HG03378 (cell line): Measurements from ENCODE around the gene CTU1.

Experiments
- ATAC-seq: cut with Tn5 transposase; IDR thresholded peaks from one replicate; pipeline ENCODE4 v1.9.1; 2021; ENCODE audit warnings: mild to moderate bottlenecking, moderate library complexity; ENCODE audit not compliant: unreplicated experiment

The CTU1 gene

GRCh38 chr19:51083783-51084182 lies 24.4 kb downstream of the CTU1 start:
- ATAC-seq: no peak

- ATAC-seq: no peak
Observed at GRCh38 chr19:51083181-51083580, 25.0 kb downstream of the CTU1 start.

- no peak for ATAC-seq
Observed at GRCh38 chr19:51082611-51083010, 25.6 kb downstream of the CTU1 start, which contains the start of gene KLK14. Gene KLK14, minus strand, starts transcription at chr19:51082887. Its CDS starts 273 bp downstream, at chr19:51082614.

DNA sequence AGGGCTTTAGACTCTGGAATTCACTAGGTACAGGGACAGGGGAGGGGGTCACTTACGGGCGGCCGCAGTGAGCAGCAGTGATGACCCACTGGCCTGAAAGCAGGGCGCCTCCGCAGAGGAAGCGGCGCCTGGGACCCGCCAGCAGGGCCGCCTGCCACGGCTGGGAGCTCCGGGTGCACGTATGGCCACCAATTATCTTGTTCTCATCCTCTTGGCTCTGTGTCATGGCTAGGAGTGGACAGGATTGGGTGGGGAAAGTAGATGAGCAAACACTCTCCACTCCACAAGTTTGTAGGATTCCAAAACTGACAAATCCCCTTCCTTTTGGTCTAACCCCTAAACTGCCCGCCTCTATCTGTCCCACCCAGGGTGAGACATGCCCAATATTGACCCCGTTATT lies 26.7 kb downstream of the CTU1 start:
- no peak for ATAC-seq

DNA sequence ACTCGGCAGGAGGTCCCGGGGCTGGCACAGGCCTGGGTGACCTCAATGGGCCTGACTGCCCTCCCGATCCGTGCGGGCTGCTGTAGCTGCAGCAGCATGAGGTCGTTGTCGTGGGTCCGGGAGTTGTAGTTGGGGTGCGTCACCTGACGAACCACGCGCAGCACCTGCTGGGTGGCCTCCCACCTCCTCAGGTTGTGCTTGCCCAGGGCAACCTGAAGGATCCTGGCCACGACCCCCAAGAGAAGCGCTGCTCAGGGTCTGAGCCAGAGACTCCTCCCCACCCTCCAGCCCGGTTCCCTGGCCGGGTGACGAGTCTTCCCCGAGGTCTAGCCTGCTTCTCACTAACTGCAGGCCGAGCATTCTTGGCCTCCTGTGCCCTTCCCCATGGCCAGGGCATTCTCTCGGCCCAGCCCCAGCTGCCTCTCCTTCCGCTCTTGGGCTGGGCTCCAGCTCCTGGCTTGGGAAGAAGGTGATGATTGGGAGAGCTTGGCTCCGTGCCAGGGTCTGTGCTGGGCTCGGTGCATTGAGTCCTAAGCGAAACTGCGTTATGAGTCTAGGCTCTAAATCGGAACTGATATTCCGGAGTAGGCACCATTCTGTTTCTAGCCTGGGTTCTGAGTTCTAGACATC lies 28.6 kb downstream of the CTU1 start:
- no peak for ATAC-seq

GRCh38 chr19:51078731-51079130 lies 29.5 kb downstream of the CTU1 start:
- ATAC-seq: no peak

GRCh38 chr19:51078104-51078503 lies 30.1 kb downstream of the CTU1 start:
- ATAC-seq: no peak

DNA sequence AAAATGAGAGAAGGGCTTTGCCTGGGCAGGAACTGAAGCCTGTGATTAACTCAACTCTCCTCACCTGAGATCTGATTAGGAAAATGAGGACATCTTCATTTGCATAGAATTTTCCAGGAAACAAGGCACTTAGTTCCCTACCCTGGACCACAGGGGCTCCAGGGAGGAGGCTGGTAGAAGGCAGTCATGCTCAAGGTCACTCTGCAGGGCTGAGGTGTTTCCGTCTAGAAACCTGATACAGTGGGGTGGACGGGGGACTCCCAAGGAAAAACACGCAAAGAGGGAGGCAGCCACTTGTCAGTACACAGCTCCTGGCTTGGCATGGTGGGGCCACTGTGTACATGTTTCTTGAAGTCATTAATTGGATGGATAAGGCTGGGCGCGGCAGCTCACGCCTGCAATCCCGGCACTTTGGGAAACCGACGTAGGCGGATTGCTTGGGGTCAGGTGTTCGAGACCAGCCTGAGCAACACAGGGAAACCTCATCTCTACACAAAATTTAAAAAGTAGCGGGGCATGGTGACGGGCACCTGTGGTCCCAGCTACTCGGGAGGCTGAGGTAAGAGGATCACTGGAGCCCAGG lies 31.5 kb downstream of the CTU1 start:
- no peak for ATAC-seq

GRCh38 chr19:51075998-51076397 lies 32.2 kb downstream of the CTU1 start:
- ATAC-seq: no peak

DNA sequence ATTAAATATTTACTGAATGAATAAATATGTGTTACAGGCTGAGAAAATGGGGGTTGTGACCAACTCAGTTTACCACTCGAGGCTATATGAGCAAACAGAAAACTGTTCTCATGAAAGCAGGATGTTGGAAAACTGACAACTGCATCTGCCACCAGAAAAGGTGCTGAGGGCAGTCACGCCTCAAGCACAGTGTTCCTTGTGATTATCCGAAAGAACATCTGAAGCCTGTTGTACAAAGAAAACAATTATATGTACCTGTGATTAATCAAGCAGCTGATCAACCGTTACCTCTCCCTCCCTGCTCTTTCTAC lies 37.2 kb downstream of the CTU1 start:
- ATAC-seq: no peak

DNA sequence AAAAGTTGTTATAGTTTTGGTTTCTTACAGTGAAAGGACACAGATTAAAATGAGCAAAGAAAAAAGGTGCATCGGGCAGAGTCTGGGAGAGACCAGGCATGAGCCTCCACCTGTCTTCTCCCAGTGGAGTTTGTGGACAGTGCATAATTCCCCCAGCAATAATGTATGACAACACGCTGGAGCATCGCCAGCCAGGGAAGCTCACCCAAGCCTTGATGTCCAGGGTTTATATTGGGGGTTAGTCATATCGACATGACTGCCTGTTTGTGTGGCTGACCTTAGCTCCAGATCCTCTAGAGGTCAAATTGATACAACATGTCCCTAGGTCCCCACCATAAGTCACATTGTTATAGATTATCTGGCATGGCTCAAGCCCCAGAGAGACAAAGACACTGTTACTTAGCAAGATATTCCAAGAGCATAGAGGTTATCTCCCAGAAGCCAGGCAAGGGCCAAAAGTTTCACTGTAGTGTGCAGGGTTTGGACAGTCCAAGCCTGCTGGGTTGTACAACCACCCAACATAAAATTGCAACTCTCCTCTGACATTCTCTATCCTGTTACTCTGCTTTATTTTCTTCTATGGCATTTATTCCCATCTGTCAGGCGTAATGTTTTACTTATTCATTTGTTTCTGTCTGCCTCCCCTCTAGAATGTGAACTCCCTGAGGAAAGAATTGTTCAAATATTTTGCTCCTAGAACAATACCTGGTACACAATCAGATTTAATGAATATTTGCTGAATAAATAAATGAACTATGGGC lies 37.7 kb downstream of the CTU1 start:
- ATAC-seq: no peak

DNA sequence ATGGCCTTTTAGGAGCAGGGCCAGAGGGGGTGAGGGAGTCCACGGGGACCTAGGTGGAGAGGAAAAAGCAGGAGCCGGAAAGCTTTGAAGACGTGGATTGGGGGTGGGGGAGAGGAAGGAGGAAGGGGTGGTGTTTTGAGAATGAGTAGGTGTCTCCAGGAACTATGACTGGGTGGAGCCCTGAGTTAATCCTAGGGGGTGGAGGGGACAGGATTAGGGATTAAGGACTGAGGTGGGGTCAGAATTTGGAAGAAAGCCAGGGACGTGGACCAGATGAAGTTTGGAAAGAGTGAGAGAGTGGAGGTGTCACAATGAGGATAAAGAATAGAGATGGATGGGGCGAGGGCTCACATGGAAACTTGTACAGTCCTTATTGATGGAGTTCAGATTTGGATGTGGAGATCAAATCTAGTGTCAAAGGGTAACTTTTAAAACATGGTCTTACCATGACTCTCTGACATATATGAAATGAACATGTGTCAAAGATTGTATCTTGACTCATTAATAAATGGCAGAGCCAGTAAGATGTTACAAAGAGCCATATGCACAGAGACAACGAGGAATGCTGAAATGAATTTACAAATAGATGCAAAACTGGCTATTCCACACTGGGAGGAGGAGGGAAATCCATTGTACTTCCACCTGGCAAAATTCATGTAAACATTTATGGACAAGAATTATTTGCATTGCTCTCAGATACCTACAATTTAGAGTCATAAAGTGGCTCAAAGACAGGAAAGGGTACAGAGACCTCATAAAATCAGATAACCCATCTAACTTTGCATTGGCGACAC lies 41.6 kb downstream of the CTU1 start:
- no peak for ATAC-seq

DNA sequence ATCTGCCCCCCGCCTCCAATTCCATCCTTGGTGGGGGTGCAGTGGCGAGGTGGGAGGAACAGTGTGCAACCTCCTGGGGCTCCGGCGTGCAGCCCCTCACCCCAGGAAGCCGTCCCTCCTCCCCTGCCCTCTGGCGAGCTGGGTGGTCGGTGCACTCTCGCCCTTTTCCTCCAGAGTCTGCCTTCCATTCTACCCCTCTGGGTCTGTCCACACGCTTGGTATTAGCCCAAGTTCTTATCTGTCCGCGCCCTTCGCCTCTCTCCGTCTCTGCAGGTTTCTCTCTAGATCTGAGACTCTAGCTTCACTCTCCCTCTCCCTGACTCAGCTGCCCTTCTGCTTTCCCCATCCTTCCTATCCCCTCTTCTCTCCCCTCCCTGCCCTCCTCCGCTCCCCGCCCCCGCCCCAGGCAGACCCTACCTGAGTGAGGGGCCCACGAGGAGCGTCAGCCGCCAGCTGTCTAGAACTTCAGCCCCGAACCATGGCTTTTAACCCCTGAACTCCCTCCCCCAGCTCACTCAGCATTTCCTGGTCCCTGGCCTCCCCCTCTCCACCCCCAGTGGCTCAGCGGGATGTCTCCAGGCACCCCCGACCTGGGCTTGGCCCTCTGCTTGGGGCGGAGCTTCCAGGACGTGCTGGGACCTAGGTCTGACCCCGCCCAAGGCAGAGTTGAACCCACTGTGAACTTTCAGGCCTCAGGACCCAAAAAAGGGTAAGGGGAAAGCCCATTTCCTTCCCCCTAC lies 42.8 kb downstream of the CTU1 start:
- ATAC-seq: no peak

DNA sequence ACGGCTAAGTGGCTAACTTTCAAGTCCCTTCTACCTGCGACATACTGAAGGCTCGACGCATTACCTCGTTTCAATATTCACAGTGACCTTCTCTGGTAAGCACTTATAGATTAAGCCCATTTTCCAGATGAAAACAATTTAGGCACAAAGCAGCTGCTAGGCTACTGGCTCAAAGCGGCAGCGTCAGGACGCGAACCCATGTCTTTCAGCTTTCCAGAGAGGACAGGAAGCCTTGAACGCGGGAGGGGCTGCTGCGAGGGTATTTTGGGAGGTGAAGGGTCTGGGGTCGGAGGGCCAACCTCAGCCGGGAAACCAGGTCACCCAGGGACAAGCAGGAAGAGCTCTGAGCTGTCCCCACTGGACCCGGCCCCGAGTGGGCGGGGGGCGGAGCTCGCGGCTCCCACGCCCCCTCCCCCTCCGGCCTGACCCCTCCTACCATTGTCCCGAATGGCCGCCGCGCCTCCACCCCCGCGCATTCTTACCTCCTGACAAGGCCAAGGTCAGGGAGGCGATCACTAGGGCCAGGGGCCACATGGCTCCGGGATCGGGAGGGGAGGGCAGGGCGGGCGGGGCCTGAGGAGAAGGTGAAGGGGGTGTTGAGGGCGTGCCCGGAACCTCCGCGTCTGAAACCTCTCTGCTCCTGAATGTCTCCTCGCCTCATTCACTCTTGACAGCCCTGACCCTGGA lies 43.5 kb downstream of the CTU1 start, which contains the start of gene KLK13:
TSS of gene KLK13 (minus strand) at position 559 of the 687 bp plus-strand sequence. CDS start at position 534, 25 bp downstream.
- ATAC-seq: no peak

DNA sequence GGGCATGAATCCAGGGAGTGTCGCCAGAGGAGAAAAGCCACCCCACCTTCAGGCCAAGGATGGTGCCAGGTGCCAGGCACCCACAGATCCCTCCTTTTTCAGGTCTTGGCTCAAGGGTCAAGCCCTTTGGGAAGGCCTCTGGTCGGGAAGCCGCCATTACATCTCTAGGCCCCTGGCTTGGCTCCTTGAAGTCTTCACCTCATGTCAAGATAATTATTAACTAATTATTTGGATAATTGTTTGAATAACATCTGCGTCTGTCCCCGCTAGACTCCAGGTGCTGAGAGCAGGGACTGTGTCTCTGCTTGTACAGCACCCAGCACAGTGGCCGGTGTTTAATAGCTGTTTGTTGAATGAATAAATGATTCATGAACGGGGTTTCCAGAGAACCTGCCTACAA lies 44.5 kb downstream of the CTU1 start:
- ATAC-seq: no peak

DNA sequence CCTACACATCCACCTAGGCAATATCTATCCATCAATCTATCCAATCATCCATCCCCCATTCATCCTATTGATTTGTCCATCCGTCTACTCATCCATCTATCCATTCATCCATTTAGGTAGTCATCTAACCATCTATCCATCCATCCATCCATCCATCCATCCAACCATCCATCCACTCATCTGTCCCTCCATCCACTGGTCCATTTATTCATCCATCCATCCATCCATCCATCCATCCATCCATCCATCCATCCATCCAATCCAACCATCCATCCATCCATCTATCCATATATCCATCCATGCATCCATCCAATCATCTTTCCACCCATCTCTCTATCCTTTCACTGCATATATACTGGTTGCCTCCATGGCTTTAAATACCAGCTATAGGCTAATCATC lies 47.2 kb downstream of the CTU1 start:
- no peak for ATAC-seq

DNA sequence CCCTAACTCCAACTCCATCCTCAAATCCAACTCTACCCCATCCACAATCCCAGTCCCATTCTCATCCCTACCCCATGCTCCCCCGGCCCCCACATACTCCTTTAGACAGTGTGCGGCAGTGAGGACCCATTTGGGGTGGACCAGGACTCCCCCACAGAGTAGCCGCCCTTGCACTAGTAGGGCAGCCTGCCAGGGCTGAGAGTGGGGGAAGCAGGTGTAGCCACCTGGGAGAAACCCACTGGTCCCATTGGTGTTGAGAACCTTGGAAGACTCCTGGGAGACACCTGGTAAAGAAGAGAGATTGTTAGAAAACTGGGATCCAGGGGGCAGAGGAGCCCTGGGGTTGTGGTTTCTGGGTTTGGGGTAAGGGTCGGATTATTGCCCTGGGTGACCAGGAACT lies 47.9 kb downstream of the CTU1 start:
- no peak for ATAC-seq

DNA sequence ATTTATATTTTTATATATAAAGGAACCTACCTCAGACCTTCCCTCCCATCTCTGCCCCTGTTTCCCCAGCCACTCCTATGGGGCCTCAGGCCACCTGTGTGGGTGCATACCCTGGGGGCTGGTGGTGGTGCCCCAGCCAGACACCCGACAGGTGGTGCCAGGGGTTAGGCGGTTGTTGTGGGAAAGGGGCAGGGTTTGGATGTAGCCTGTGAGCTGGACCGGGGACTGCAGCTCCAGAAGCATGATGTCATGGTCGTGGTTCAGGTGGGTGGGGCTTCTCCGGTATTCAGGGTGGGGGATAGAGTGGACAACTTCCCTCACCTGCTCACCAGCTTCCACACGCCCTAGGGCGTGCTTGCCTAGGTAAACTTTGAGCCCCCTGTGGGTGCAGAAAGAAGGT lies 48.5 kb downstream of the CTU1 start:
- ATAC-seq: no peak

DNA sequence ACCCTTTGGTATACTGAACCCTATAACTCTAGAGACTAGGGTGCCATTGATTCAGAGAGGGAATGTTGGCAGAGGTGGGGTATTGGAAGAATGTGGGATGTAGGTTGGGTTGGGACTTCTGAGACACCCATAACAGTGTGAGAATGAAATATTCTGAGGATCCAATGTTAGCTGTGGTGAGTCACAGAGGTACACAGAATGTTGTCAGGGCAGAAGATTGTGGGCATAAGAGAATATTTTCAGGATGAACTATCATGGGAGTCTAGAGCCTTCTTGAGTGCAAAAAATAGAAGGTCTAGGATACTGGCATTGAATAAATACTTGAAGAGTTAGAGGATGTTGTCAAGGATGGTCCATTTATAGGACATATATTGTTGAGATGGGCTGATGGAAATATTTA lies 52.3 kb downstream of the CTU1 start:
- ATAC-seq: no peak
